SK-N-SH (cell line): ENCODE data around the gene DLG2. TPM values are rescaled to one million over a fixed set of nuclear protein-coding genes. Genes with fewer than 3 reads are reported as not detected.

ENCODE experiments used
- CTCF ChIA-PET: fragments of 300-600, 350-600 bp; formaldehyde crosslinking; extraction: SDS; loops from one replicate; lab custom pipeline; 2021; lab: Yijun Ruan, JAX
- POLR2A ChIA-PET: fragments of 350-600 bp; sonication (Branson Sonifier 250); formaldehyde crosslinking; extraction: SDS; loops from one replicate; lab custom pipeline; 2020; ENCODE audit warnings: antibody characterized with exemption, inconsistent platforms; lab: Yijun Ruan, JAX
- DNase-seq: peaks from one replicate; pipeline ENCODE4 v3.0.0; 2012
- H2AFZ ChIP-seq: fragments of 200-600 bp; sonication (generic); 2 replicates; pipeline ENCODE4 v1.8.1; 2016; ENCODE audit warnings: antibody characterized with exemption, mild to moderate bottlenecking, low read depth
- H3F3A ChIP-seq: fragments of 200-600 bp; sonication (generic); replicated peaks from 2 replicates; pipeline ENCODE3; 2016; ENCODE audit warnings: antibody characterized with exemption, mild to moderate bottlenecking; ENCODE audit not compliant: insufficient read depth
- H3K27ac ChIP-seq, 2 experiments: fragments of 200-500 bp in 1 of 2; fragments of 200-600 bp in 1 of 2; sonication (Bioruptor generic) in 1 of 2; sonication (generic), shearing (Covaris generic) in 1 of 2; 2 replicates each; pipeline versions ENCODE4 v1.5.1 to v1.6.1; 2014 to 2016; ENCODE audit warnings: low read depth in 2 of 2, inconsistent platforms in 1 of 2, low read length in 1 of 2, mild to moderate bottlenecking in 1 of 2, mixed read lengths in 1 of 2
- H3K27me3 ChIP-seq: fragments of 200-600 bp; sonication (generic), shearing (Covaris generic); 2 replicates; pipeline ENCODE4 v1.6.1; 2016; ENCODE audit warnings: mixed run types; ENCODE audit not compliant: insufficient read depth
- H3K36me3 ChIP-seq, 2 experiments: fragments of 200-500 bp in 1 of 2; fragments of 200-600 bp in 1 of 2; sonication (Bioruptor generic) in 1 of 2; sonication (generic) in 1 of 2; replicated peaks in 1 of 2; 2 replicates each; pipeline versions ENCODE3 to v1.5.1; 2014 to 2016; ENCODE audit warnings: low read length in 1 of 2, mild to moderate bottlenecking in 1 of 2; ENCODE audit not compliant: insufficient read depth in 2 of 2, control insufficient read depth in 1 of 2
- H3K4me1 ChIP-seq, 2 experiments: fragments of 200-500 bp in 1 of 2; fragments of 200-600 bp in 1 of 2; sonication (Bioruptor generic) in 1 of 2; sonication (generic), shearing (Covaris generic) in 1 of 2; 2 replicates each; pipeline versions ENCODE4 v1.5.1 to v1.6.1; 2014 to 2016; ENCODE audit warnings: low read depth in 1 of 2, low read length in 1 of 2, mixed run types in 1 of 2; ENCODE audit not compliant: insufficient read depth in 2 of 2, control insufficient read depth in 1 of 2
- H3K4me2 ChIP-seq: fragments of 200-600 bp; sonication (generic), shearing (Covaris generic); 2 replicates; pipeline ENCODE4 v1.6.1; 2017; ENCODE audit warnings: mixed run types
- H3K4me3 ChIP-seq, 2 experiments: fragments of 200-500 bp in 1 of 2; fragments of 200-600 bp in 1 of 2; sonication (Bioruptor generic) in 1 of 2; sonication (generic), shearing (Covaris generic) in 1 of 2; 2 replicates each; pipeline versions ENCODE4 v1.5.1 to v1.8.1; 2014 to 2016; ENCODE audit warnings: low read depth in 2 of 2, inconsistent platforms in 1 of 2, low read length in 1 of 2, mild to moderate bottlenecking in 1 of 2, mixed read lengths in 1 of 2, moderate library complexity in 1 of 2
- H3K79me2 ChIP-seq: fragments of 200-600 bp; sonication (generic); 2 replicates; pipeline ENCODE4 v1.8.1; 2017; ENCODE audit warnings: mild to moderate bottlenecking; ENCODE audit not compliant: insufficient read depth
- H3K9ac ChIP-seq: fragments of 200-600 bp; sonication (generic); 2 replicates; pipeline ENCODE4 v1.6.1; 2017; ENCODE audit warnings: mixed run types
- H3K9me2 ChIP-seq: fragments of 200-600 bp; sonication (generic); 2 replicates; pipeline ENCODE4 v1.6.1; 2017; ENCODE audit warnings: mixed run types
- H3K9me3 ChIP-seq: fragments of 200-600 bp; sonication (generic); 2 replicates; pipeline ENCODE4 v1.6.1; 2017; ENCODE audit warnings: mixed run types, mild to moderate bottlenecking, moderate library complexity
- H4K20me1 ChIP-seq: fragments of 200-600 bp; sonication (generic); 2 replicates; pipeline ENCODE4 v1.6.1; 2017; ENCODE audit warnings: mild to moderate bottlenecking, mixed run types; ENCODE audit not compliant: insufficient read depth
- CHD2 ChIP-seq: fragments of 150-350 bp; IDR thresholded peaks from 2 replicates; pipeline ENCODE4 v1.6.1; 2018; ENCODE audit warnings: low read length; ENCODE audit not compliant: partially characterized antibody
- EP300 ChIP-seq, 2 experiments: IDR thresholded peaks; 2 replicates each; pipeline versions ENCODE4 v1.4.0 to v1.6.1; 2012; ENCODE audit warnings: borderline replicate concordance in 1 of 2, low read depth in 1 of 2, low read length in 1 of 2
- EZH2phosphoT487 ChIP-seq: fragments of 200-600 bp; sonication (generic); IDR thresholded peaks from 2 replicates; pipeline ENCODE4 v1.6.1; 2017; ENCODE audit warnings: low read depth, mixed run types, mild to moderate bottlenecking, antibody characterized with exemption, moderate library complexity, borderline replicate concordance
- FOXJ3 ChIP-seq: sonication (generic); formaldehyde crosslinking; IDR thresholded peaks from 2 replicates; pipeline ENCODE4 v1.5.1; 2020; ENCODE audit warnings: mild to moderate bottlenecking, missing genetic modification reagents
- GATA2 ChIP-seq: sonication (generic); formaldehyde crosslinking; IDR thresholded peaks from 2 replicates; pipeline ENCODE4 v1.5.0; 2020; ENCODE audit warnings: mild to moderate bottlenecking, missing genetic modification reagents
- IRF3 ChIP-seq: fragments of 150-350 bp; IDR thresholded peaks from 2 replicates; pipeline ENCODE4 v1.6.1; 2016; ENCODE audit warnings: mild to moderate bottlenecking, low read depth, low read length
- MXI1 ChIP-seq: IDR thresholded peaks from 2 replicates; pipeline ENCODE4 v1.6.1; 2012; ENCODE audit warnings: mild to moderate bottlenecking, low read depth, low read length, improper control_type of control experiment
- NRF1 ChIP-seq: IDR thresholded peaks from 2 replicates; pipeline ENCODE4 v1.6.1; 2012; ENCODE audit warnings: low read depth, mild to moderate bottlenecking, low read length
- PBX3 ChIP-seq: IDR thresholded peaks from 2 replicates; pipeline ENCODE4; 2012
- POLR2AphosphoS5 ChIP-seq: IDR thresholded peaks from 2 replicates; pipeline ENCODE4 v1.6.1; 2012; ENCODE audit warnings: low read depth, low read length
- RAD21 ChIP-seq: IDR thresholded peaks from 2 replicates; pipeline ENCODE4 v1.6.1; 2012; ENCODE audit warnings: mild to moderate bottlenecking, low read length
- RCOR1 ChIP-seq: fragments of 150-350 bp; IDR thresholded peaks from 2 replicates; pipeline ENCODE4 v1.6.1; 2017; ENCODE audit warnings: antibody characterized with exemption, low read length
- SMC3 ChIP-seq: IDR thresholded peaks from 2 replicates; pipeline ENCODE4 v1.6.1; 2012; ENCODE audit warnings: low read depth, low read length, improper control_type of control experiment
- TAF1 ChIP-seq: IDR thresholded peaks from 2 replicates; pipeline ENCODE4 v1.6.1; 2012; ENCODE audit warnings: low read depth, mild to moderate bottlenecking, low read length, moderate library complexity, borderline replicate concordance
- TCF12 ChIP-seq: IDR thresholded peaks from 2 replicates; pipeline ENCODE4 v1.4.0; 2012
- TEAD4 ChIP-seq: IDR thresholded peaks from 2 replicates; pipeline ENCODE4 v1.4.0; 2012; ENCODE audit warnings: mild to moderate bottlenecking, borderline replicate concordance; ENCODE audit not compliant: insufficient read depth
- WGBS: methylation state at CpG from one replicate; pipeline ENCODE4 v1.1.6; 2017; ENCODE audit warnings: low lambda C conversion rate; 5-methylcytosine and 5-hydroxymethylcytosine counted together
- polyA plus RNA-seq, 3 experiments: library from polyadenylated mRNA; depleted of rRNA; stranded (reverse); fragments of >200 nt; gene quantifications; 2 replicates each; pipeline ENCODE4 v1.2.3, GENCODE V29; 2012
- TF ChIP-seq, protein P1 (sequence below): IDR thresholded peaks from 2 replicates; pipeline ENCODE4 v1.4.0; 2012; ENCODE audit warnings: low read depth
- TF ChIP-seq, protein P2 (sequence below): IDR thresholded peaks from 2 replicates; pipeline ENCODE4 v1.6.1; 2012; ENCODE audit warnings: mild to moderate bottlenecking, low read depth, low read length, moderate library complexity

The DLG2 gene
- polyA plus RNA-seq, 1 of the 3 experiments (the other 2 are of a cell fraction) = 0.21 TPM

DNA sequence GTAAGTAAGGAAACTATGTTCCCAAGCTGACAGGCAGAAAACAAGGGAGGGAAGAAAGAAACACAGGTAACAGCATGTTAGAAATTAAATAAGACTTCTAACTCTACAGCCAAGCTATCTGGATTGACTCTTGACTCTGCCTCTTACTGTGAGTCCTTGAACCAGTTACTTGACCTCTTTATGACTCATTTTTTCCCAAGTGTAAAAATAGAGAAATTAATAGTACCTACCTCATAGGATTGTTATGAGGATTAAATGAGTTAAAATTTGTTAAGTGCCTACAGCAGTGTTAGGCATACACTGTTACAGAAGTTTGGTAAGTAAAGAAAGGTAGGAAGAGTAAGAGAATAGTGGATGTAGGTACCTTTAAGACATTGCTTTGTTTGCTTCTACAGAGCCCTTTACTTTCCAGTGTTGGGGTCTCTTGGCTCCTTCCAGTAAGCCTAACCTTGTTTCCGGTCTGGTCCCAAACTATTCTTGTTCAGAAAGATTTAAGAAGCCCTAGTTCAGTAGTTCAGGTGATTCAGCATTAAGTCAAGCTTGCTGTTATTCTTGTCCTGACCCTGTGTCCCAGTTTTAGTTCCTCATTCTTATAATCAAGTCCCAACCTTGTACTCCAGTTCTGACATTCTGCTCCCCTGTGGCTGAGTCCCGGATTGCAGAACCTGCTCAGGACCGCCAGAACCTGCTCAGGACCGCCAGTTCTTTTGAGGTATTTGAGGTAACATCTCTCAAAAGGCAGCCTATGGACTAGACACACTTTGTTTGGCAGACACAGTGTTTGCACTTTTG, 1377.6 kb downstream of the DLG2 start:
- DNase-seq = no peak
- Histone ChIP-seq H3K27ac (no peak overlapping the region), H3K9me2 (no peaks in the 10 kb centered on the region), H3K4me1 (no peaks in the 10 kb centered on the region; a peak in 1 of 4 replicates), H3K27me3 (no peaks in the 10 kb centered on the region), H3K79me2 (no peaks in the 10 kb centered on the region), H3K9ac (no peak overlapping the region), H3K4me2 (no peak overlapping the region), H3K4me3 (no peak overlapping the region), H3K36me3 (no peaks in the 10 kb centered on the region), H2AFZ (no peak overlapping the region), H4K20me1 (no peaks in the 10 kb centered on the region), H3K9me3 (no peaks in the 10 kb centered on the region), H3F3A (no peaks in the 10 kb centered on the region)
- WGBS = 76% methylated on average over 4 of the region's 4 CpGs
- ChIA-PET CTCF (interaction anchor here (1.1 to 1.6 kb wide), 3 partner anchors 10 to 422 kb away, joined by 3 to 4 read pairs (median 3); no protein-coding TSS in a partner anchor), POLR2A (no interaction called here)
- no peak for TF ChIP-seq POLR2AphosphoS5
- TF ChIP-seq NRF1 = no peak
- TF ChIP-seq SMC3 = no peak
- no peak for TF ChIP-seq TAF1
- no peak for TF ChIP-seq RAD21
- no peak for TF ChIP-seq TEAD4
- no peak for TF ChIP-seq PBX3
- no peak for TF ChIP-seq RCOR1
- no peak for TF ChIP-seq CHD2
- TF ChIP-seq EZH2phosphoT487 = no peak
- no peak for TF ChIP-seq TCF12
- no peak for TF ChIP-seq EP300 (IDR thresholded peaks at IDR 0.05; ENCODE audit: borderline replicate concordance in 1 of 2, low read depth in 1 of 2, low read length in 1 of 2)
- no peak for TF ChIP-seq GATA2
- no peak for TF ChIP-seq MXI1
- TF ChIP-seq, protein P1, sequence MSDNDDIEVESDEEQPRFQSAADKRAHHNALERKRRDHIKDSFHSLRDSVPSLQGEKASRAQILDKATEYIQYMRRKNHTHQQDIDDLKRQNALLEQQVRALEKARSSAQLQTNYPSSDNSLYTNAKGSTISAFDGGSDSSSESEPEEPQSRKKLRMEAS = no peak
- TF ChIP-seq, protein P2, sequence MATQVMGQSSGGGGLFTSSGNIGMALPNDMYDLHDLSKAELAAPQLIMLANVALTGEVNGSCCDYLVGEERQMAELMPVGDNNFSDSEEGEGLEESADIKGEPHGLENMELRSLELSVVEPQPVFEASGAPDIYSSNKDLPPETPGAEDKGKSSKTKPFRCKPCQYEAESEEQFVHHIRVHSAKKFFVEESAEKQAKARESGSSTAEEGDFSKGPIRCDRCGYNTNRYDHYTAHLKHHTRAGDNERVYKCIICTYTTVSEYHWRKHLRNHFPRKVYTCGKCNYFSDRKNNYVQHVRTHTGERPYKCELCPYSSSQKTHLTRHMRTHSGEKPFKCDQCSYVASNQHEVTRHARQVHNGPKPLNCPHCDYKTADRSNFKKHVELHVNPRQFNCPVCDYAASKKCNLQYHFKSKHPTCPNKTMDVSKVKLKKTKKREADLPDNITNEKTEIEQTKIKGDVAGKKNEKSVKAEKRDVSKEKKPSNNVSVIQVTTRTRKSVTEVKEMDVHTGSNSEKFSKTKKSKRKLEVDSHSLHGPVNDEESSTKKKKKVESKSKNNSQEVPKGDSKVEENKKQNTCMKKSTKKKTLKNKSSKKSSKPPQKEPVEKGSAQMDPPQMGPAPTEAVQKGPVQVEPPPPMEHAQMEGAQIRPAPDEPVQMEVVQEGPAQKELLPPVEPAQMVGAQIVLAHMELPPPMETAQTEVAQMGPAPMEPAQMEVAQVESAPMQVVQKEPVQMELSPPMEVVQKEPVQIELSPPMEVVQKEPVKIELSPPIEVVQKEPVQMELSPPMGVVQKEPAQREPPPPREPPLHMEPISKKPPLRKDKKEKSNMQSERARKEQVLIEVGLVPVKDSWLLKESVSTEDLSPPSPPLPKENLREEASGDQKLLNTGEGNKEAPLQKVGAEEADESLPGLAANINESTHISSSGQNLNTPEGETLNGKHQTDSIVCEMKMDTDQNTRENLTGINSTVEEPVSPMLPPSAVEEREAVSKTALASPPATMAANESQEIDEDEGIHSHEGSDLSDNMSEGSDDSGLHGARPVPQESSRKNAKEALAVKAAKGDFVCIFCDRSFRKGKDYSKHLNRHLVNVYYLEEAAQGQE = no peak
- no peak for TF ChIP-seq IRF3
- TF ChIP-seq FOXJ3 (CRISPR knock-in tag) = no peak
